ENCODE results near the gene SMARCC2.
A peak's percentile ranks its signal among the peaks of the same experiment; 100 is the strongest.

Gene SMARCC2

DNA sequence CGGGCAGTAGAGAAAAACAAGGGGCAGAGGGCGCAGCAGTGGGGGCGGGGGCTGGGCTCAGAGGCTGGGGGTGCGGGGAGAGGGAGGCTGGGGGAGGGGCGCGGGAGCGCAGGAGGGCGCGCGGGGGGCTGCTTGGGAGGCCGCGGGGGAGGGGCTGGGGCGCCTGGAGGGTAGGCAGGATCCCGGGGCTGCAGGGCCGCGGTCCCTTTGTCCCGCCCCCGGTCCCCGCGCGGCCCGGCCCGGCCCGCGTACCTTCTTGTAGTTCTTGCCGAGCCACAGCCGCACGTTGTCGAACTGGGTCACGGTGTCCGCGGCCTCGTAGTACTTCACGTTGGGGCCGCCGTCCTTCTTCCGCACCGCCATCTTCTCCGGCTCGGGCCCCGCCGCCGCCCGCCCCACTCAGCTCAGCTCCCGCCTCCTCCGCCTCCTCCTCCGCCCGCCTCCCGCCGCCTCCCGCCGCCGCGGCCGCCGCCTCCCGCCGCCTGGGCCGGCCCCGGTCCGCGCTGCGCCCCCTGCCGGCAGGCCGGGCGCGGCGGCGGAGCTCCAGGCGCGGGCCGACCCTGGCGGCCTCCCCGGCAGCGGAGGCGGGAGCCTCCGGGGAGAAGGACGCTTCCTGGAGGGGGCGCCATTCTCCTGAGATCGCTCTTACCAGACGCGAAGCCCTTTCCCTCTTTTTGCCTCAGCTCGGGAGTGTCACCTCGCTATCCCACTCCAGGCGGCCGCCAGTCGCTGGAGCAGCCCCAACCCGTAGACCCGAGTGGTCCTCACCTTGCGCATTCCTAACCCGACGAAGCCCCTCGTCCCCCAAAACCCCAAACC lies at the start of gene SMARCC2:
TSS of gene SMARCC2 (minus strand) at position 385 of the 819 bp plus-strand sequence. CDS start at position 363, 22 bp downstream.
- peak; percentile 84 for DNase-seq

DNA sequence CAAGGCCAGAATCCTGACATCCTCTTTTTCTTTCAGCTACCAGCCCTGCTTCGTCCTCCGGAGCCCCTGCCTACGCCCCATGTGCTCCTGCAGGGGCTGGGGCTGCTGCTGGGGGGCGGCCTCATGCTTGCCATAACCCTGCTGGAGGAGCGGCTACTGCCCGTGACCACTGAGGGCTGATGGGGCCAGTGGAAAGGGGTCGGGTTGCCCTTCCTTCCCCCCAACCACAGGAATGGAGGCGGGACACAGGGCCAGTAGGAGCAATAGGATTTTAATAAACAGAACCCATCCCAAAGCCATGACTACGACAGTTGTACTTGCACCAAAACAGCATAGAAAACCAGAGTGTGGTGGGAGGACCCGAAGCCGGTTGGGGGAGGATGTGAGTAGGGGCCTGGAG lies 48.3 kb upstream of the SMARCC2 start:
- DNase-seq = no peak

DNA sequence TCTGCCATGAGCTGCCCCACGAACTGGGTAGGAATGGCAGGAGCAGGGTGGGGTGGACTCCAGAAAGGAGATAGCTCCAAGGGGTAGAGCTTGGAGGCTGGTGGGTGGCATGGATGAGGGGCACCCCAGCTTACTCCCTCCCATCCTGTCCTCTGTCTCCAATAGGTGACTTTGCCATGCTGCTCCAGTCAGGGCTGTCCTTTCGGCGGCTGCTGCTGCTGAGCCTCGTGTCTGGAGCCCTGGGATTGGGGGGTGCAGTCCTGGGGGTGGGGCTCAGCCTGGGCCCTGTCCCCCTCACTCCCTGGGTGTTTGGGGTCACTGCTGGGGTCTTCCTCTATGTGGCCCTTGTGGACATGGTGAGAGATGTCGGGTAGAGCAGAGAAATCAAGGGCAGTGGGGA lies 47.7 kb upstream of the SMARCC2 start:
- no peak for DNase-seq

DNA sequence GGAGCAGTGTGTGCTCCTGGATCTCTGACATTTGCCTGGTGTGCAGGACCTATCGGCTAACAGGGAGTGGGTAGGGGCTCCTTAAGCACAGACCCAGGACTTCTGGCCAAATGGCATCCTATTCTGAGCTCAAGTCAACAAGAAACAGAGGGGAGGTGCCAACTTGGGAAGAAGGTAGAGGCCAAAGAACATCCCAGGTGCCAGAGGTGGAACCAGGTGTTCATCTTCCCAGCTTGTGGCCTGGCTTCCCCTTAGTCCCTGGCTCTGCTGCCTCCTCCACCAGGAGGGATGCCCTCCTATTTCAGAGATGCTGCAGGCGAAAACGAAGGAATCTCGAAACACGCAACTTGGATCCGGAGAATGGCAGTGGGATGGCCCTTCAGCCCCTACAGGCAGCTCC lies 46.8 kb upstream of the SMARCC2 start:
- DNase-seq = no peak

DNA sequence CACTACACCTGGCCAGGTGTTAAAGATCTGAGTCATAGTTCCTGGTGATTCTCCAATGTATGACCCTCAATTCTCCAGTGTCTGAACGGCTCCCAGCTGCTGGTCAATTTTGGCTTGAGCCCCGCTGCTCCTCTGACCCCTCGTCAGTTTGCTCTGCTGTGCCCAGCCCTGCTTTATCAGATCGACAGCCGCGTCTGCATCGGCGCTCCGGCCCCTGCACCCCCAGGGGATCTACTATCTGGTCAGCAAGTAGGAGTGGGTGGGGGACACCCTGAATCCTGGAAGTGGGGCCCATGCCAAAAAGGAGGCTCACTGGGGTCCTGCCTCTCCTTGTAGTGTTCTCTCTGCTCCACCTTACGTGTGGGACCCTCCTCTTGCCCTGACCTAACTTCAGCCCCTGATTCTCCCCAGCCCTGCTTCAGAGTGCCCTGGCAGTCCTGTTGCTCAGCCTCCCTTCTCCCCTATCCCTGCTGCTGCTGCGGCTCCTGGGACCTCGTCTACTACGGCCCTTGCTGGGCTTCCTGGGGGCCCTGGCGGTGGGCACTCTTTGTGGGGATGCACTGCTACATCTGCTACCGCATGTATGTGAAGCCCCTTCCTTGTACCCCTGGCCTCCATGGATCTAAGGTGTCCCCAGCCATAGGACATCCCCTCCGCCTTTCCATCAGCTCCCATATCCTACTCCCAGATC lies 45.6 kb upstream of the SMARCC2 start:
- DNase-seq = no peak

DNA sequence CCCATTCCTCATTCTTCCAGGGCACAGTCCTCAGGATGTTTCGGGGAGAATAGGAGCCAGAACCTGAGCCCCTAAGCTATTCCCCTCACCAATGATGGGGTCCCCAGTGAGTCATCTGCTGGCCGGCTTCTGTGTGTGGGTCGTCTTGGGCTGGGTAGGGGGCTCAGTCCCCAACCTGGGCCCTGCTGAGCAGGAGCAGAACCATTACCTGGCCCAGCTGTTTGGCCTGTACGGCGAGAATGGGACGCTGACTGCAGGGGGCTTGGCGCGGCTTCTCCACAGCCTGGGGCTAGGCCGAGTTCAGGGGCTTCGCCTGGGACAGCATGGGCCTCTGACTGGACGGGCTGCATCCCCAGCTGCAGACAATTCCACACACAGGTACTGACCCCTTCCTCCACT lies 41.9 kb upstream of the SMARCC2 start:
- DNase-seq = no peak

DNA sequence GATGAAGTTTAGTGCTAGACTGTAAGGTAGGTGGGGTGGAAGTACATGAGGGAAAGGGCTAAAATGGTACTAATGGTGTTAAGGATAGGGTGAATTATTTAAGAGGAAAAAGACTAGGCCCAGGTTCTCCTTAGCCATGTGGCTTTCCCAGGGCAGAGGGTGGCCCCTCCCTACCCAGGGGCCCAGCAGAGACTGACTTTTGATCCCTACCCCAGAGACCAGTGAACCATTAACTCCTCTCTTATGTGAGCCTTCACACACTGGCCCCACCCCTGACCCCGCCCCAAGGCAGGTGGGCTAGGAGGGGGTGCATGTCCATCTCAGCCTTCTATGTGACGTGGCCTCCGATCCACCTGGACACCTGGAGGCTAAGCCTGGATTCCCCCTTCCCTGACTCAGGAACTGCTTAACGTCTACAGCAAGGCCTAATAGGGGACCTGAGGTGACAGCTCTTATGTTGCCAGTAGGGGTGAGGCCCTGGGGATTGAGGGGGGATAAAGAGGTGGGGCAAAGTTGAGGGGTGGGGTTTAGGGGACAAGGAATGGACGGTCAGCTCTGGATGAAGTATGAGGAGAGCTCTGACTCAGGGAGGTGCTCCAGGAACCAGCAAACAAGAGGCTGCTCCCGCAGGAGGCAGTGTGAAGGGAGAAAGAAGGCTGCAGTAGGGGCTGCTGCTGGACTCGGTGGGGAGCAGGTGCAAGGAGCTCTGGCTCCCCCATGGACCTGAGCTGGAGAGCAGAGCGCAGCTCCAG lies 41.3 kb upstream of the SMARCC2 start:
- no peak for DNase-seq

DNA sequence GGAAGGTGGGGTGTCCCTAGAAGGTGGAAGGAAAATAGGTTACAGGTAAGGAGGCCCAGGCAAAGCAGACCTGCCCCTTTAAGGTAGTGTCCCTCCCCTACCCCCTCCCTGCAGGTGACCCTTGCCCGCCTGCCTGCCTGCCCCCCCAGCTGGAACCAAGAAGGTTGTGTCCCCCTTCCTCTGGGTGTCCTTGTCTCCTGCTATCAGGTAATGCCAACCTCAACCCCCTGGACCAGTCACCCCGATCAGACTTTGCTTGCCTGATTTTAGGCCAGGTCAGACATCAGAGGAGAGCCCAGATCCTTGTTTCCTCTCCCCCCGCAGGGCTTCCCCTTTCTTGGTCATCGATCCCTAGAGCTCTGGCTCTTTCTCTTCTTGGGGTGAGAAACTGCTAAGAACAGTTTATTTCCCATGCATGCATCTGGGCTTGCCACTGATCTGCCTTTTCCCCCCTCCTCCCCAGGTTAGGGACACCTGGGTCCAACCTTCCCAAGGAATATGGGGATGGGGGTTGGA lies 40.7 kb upstream of the SMARCC2 start, which contains the start of gene SLC39A5:
TSS of gene SLC39A5 (plus strand) at position 136 of the 516 bp plus-strand sequence. CDS start 1,224 bp downstream, outside the sequence.
- no peak for DNase-seq

DNA sequence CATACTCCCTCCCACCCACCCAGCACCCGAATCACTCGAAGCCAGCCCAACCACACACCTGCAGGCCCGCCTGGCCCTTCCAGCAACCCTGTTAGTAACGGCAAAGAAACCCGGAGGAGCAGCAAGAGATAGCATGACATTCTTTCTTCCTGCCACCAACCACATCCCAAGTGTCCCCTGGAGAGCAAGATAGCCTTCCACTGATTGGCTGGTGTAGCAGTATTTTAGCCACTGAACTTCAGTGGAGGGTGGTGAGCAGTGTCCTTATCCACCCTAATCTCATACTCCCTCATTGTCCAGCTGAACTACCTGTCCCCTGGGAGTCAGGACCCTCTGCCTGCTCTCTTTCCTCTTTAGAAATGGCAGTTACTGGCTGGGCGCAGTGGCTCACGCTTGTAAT lies 39.8 kb upstream of the SMARCC2 start:
- no peak for DNase-seq

DNA sequence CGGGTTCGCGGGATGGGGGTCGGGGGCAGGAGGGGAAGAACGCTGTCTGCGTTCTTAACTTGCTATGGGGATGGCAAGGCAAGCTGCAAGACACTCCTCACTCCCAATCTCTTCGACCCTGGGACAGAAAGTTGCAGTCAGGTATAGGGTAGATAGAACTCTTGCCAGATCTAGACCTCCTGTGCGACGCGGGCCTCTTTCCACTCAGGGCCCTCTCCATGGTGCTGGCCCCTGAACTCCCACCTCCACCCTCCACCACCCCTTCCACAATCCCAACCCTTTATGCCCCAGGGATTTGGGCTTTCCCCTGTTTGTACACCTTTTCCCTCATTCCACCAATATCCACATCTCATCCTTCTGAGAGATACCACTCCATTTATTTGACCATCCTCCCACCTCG lies 35.7 kb upstream of the SMARCC2 start:
- no peak for DNase-seq

DNA sequence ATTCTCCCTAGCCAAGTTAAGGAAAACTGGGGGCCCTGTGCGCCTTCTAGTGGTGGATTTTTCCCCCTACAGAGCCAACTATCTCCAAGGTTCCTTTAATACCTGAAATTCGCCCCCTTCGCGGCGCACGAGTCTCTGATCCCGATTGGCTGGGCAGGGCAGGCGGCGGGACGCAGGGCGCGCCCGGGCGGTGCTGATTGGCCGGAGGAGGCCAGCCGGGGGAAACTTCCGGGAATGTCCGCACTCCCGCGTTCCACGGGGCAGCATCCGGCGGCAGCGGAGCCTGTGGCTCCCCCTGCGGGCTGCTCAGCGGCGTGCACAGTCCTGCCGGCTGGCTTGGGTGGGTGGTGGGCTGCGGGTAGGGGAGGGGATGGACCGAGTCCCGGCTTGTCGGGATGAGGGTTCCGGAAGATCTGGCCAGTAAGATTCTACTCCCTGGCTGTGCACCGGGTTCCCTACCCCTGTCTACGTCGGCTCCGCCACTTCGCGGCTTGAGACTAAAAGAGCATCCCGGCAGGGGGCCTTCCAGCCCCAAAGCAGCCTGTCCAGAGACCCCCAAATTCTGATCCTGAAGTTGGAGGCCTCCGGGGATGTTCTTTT lies 34.9 kb upstream of the SMARCC2 start, which contains the start of gene NABP2:
TSS of gene NABP2 (plus strand) at position 241 of the 600 bp plus-strand sequence. CDS start 515 bp downstream, outside the sequence.
- DNase-seq = peak; percentile 95

DNA sequence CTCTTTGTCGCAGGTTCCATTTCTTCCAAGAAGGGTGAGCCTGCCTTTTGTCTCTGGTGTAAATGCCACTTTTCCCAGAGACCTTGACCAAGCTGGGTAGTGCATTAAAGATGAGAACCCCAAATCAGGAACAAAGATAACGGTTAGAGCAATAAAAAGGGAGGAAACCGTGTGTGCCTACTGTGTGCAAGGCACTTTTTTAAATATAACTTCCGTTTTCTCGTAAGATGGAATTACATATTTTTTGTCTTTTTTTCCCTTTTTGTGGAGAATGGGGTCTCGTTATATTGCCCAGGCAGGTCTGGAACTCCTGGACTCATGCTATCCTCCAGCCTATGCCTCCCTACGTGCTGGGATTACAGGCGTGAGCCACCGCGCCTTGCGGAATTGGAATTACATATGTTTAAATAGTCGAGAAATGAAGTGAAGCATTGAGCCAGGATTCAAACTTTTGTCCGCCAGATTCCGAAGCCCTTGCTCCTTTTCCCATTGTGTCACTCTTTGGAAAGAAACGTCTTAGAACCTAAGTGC lies 34.4 kb upstream of the SMARCC2 start:
- no peak for DNase-seq

DNA sequence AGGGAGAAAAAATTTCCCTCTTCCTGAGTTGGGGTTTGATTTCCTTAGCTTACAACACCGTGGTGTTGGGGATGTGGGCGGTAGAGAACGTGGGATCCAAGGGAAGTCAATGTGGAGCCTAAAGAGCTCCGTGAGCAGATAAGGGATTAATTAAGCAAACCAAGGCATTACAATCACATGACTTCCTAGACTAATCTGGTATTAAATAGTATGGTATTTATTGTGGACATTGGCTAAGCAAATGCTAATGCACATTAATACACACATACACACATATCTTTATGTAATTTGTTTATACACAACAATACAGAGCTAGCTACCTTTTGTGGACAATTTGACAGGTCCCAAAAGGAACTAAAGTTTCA lies 33.2 kb upstream of the SMARCC2 start:
- DNase-seq = peak; percentile 63

DNA sequence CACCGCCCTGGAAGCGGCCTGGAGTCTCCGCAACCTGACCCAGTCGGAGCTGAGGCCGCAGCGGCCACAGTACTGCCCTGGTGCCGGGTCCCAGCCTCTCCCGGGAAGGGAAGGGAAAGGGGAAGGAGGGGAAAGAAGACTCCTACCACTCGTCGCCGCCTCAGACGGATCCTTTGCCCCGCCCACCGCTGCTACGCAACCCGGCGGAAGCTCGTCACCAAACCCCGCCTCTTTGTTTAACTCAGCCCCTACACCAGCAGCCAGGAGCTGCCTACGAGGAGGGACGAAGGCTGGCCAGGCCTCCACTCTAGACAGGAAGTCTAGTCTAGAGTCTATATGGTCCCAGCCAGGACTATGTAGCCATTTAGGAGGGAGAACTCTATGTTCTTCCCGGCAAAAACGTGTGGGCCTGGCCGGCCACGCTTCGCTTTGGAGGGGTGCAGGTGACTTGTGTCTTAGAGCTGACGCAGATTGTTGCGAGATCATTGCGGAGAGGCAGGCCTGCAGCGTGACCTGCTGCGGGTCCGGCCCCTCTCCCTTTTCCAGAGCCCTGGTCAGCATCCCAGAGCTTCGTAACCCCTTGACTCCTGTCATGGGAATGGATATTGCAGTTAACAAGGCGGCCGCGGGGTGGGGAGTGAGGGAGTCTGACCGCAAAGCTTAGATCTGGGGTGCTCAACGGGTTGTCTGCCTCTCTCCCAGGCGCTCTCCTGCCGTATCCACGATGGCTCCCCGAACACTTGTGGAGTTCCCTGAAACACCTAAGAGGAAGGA lies 32.7 kb upstream of the SMARCC2 start, which contains the start of gene RNF41:
TSS of gene RNF41 (minus strand) at position 166 of the 774 bp plus-strand sequence. CDS start 7,875 bp downstream, outside the sequence.
- peak; percentile 97 for DNase-seq

DNA sequence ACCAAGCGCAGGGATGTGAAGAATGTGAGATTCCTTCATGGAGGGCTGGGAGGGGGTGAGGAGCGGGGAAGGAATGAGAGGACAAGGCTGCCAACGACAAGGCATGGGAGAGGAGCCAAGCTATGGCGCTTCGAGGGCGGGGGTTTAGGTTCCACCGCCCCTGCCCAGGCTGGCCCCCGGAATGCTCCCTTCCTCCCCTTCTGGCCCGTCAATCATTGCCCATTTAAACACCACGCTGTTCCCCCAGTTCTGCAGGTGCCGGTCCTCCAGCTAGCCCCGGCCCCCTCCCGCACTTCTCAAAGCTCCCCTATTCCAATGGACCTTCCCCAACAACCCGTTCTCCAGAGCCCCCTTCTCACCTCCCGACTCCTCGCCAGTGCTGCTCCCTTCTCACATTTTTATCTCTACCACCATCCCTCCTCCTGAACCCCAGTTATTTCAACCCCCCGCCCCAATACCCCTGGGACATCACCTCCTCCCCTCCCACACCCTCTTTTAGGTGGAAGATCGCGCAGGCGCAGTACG lies 32.0 kb upstream of the SMARCC2 start:
- peak; percentile 40 for DNase-seq

DNA sequence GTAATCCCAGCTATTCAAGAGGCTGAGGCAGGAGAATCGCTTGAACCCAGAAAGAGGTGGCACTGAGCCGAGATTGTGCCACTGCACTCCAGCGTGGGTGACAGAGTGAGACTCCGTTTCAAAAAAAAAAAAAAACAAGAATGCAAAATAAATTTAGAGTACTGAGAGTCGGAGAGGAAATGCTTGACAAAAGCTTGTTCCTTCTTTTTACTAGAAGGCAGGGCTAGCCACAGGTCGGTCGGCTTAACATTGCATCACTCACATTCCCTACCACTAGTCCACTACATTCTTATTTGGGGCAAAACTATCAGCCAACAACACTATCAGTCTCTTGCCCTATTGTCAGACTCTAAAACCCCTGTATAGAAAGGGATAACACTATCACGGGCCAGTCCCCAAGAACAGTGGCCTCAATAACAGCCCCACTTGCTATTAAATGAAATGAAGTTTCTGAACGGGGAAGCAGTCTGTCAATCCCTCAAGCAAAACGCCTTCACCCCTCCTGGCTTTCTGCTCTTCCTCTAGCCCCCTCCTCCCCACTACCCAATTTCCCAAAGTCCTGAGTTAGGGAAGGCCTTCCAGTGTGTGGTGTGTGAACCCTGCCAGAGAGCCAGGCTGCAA lies 31.4 kb upstream of the SMARCC2 start:
- DNase-seq = no peak

DNA sequence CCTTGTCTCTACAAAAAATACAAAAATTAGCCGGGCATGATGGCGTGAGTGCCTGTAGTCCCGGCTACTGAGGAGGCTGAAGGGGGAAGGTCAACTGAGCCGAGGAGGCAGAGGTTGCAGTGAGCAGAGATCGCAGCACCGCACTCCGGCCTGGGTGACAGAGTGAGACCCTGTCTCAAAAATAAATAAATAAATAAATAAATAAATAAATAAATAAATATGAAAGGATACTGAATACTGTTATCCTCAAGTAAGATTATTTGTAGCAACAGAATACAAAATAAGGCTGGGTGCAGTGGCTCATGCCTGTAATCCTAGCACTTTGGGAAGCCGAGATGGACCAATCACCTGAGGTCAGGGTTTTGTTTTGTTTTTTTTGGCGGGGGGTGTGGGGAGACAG lies 30.6 kb upstream of the SMARCC2 start:
- DNase-seq = no peak

DNA sequence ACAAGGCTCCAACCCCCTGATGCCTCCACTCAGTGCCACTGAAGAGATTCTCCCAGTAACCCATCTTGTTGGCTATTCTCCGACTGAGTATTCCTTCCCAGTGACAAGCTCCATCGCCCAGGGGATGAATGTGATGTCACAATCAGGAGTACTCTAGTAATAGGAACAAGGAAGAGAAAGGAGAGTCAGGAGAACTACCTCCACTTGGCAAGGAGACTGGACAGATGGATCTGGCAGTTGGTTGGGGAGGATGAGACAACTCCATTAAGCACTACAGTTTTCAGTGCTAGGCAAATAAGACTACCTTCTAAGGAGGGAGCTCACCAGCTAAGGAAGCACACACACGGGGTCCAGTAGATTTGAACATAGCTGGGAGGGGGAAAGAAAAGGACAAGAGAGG lies 27.2 kb upstream of the SMARCC2 start:
- DNase-seq = no peak

DNA sequence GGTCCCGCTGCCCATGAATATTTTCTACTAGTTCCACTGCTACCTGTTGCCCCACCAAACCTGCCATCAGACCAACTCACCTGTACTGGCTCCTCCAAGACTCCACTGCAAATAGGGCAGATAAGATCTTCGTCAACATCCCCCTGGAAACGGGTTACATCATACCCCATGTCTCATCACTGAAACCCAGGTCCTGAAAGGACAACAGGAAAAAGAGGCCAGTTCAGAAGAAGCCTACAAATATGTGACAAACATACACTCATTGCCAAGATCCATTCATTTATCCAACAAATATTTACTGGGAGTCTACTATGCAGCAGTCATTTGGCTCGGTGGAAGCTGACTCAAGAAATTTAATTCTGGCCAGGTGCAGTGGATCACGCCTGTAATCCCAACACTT lies 24.6 kb upstream of the SMARCC2 start:
- DNase-seq = no peak

DNA sequence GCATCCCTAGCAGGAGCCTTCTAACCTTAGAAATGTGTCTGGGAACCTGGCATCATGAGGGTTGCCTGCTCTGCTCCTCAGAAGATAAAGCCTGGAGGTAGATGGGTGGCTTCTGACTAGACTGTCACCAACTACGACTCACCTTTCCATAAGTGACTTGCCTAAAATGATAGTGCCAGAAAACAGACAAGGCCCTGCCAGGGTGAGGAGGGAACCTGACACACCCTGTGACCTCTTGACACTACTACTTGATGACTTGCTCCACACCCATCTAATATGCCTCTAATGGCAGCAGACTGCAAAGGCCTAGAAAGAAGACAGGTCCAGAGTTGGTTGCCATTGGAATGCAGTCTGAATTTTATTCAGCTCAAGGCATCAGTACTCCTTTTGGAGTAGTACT lies 23.1 kb upstream of the SMARCC2 start:
- DNase-seq = no peak

DNA sequence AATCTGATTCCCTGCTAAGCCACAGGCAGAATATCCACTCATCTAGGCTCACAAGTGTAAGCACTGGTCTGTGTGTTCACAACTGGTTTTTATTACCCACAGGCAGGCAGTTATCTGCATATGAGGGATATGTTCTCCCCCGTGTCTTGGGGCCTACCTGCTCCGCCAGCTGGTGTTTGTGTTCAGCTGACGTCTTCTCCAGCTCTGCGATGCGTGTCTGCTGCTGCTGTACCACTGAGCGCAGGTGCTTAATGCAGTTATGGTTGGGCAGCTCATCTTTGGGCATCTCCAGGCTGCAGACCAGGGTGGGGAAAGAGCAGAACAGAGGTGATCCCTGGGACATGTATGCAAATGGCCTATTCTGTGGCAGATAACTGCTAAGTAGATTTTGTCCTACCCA lies 18.7 kb upstream of the SMARCC2 start:
- no peak for DNase-seq

Measured in NCI-H510A treated with DMSO at 0.1 percent for 48 hours (cell line).